Hepatocyte (in vitro differentiated cells): ENCODE measurements around the gene MYBPH. TPM values are rescaled to one million over a fixed set of nuclear protein-coding genes. Genes with fewer than 3 reads are reported as not detected.

ENCODE experiments used
- DNase-seq: peaks from one replicate; pipeline ENCODE4 v3.0.0-alpha.2; 2016; ENCODE audit warnings: low spot score
- H2AFZ ChIP-seq: fragments of 200-600 bp; sonication (generic); 2 replicates; pipeline ENCODE4 v1.6.0; 2016; ENCODE audit warnings: antibody characterized with exemption, mild to moderate bottlenecking
- H3K27ac ChIP-seq: fragments of 200-600 bp; sonication (generic); 2 replicates; pipeline ENCODE4 v1.5.1; 2016; ENCODE audit warnings: mild to moderate bottlenecking
- H3K27me3 ChIP-seq: fragments of 200-600 bp; sonication (generic); 2 replicates; pipeline ENCODE4 v1.6.1; 2016
- H3K36me3 ChIP-seq: fragments of 200-600 bp; sonication (generic); replicated peaks from 2 replicates; pipeline ENCODE4 v1.5.1; 2016; ENCODE audit warnings: low read depth; ENCODE audit not compliant: insufficient read depth
- H3K4me1 ChIP-seq: fragments of 200-600 bp; sonication (generic); 2 replicates; pipeline ENCODE4 v1.5.1; 2016; ENCODE audit warnings: mild to moderate bottlenecking, moderate library complexity; ENCODE audit not compliant: insufficient read depth
- H3K4me2 ChIP-seq: fragments of 200-600 bp; sonication (generic); 2 replicates; pipeline ENCODE4 v1.6.0; 2016
- H3K4me3 ChIP-seq: fragments of 200-600 bp; sonication (generic); 2 replicates; pipeline ENCODE4 v1.5.1; 2016; ENCODE audit warnings: mild to moderate bottlenecking
- H3K79me2 ChIP-seq: fragments of 200-600 bp; sonication (generic); 2 replicates; pipeline ENCODE4 v1.6.0; 2017; ENCODE audit warnings: mild to moderate bottlenecking
- H3K9me2 ChIP-seq: fragments of 200-600 bp; sonication (generic); replicated peaks from 2 replicates; pipeline ENCODE4 v1.6.0; 2017; ENCODE audit warnings: mild to moderate bottlenecking; ENCODE audit not compliant: insufficient read depth
- H3K9me3 ChIP-seq: fragments of 200-600 bp; sonication (generic); 2 replicates; pipeline ENCODE4 v1.5.1; 2016; ENCODE audit warnings: low read depth, mild to moderate bottlenecking
- H4K20me1 ChIP-seq: fragments of 200-600 bp; sonication (generic); 2 replicates; pipeline ENCODE4 v1.6.0; 2016; ENCODE audit warnings: mild to moderate bottlenecking; ENCODE audit not compliant: insufficient read depth, poor library complexity, severe bottlenecking
- CTCF ChIP-seq: fragments of 200-600 bp; sonication (generic); IDR thresholded peaks from 2 replicates; pipeline ENCODE4 v1.5.1; 2016; ENCODE audit warnings: antibody characterized with exemption, mild to moderate bottlenecking; ENCODE audit not compliant: poor library complexity
- EZH2 ChIP-seq: fragments of 200-600 bp; sonication (generic); IDR thresholded peaks from 2 replicates; pipeline ENCODE4 v1.6.1; 2016; ENCODE audit warnings: antibody characterized with exemption, mild to moderate bottlenecking, borderline replicate concordance
- EZH2phosphoT487 ChIP-seq: fragments of 200-600 bp; sonication (generic); IDR thresholded peaks from one replicate; pipeline ENCODE4 v1.6.1; 2018; ENCODE audit warnings: antibody characterized with exemption, mild to moderate bottlenecking, low read depth, moderate library complexity; ENCODE audit not compliant: unreplicated experiment, severe bottlenecking
- WGBS: methylation state at CpG from one replicate; pipeline ENCODE4 v1.1.6; 2016; ENCODE audit warnings: low lambda C conversion rate; ENCODE audit errors: missing lambda C conversion rate; 5-methylcytosine and 5-hydroxymethylcytosine counted together
- polyA plus RNA-seq: library from polyadenylated mRNA; unstranded; fragments of >200 nt; fragmentation: Nextera tagmentation; extraction: Ambion mirVana; gene quantifications from 2 replicates; pipeline ENCODE4 v1.2.1, GENCODE V29; 2016
- total RNA-seq: library from RNA; depleted of rRNA; stranded (reverse); fragments of >200 nt; gene quantifications from 2 replicates; pipeline ENCODE4 v1.2.3, GENCODE V29; 2014

The MYBPH gene
- total and polyA plus RNA-seq, 2 experiments from 2014 or later, result 0.70 TPM; not detected in 1

GRCh38 chr1:203150511-203151297 lies 24.9 kb downstream of the MYBPH start:
- TF ChIP-seq EZH2phosphoT487, result no peak
- TF ChIP-seq EZH2, result no peak
- TF ChIP-seq CTCF, result no peak
- WGBS, result 82% methylated on average over 9 of the region's 9 CpGs
- H3K4me3 ChIP-seq, result no peak overlapping the region
- H3K36me3 ChIP-seq, result no peaks in the 10 kb centered on the region
- H3K4me2 ChIP-seq, result no peak overlapping the region
- no peaks in the 10 kb centered on the region for H3K27me3 ChIP-seq
- H3K79me2 ChIP-seq, result no peaks in the 10 kb centered on the region
- no peaks in the 10 kb centered on the region for H4K20me1 ChIP-seq
- no peak overlapping the region for H3K27ac ChIP-seq
- no peaks in the 10 kb centered on the region for H3K9me2 ChIP-seq
- no peaks in the 10 kb centered on the region for H3K9me3 ChIP-seq
- no peak for DNase-seq
- no peak overlapping the region for H2AFZ ChIP-seq
- H3K4me1 ChIP-seq, result peaks cover 28% of the 10 kb centered on the region

- Histone ChIP-seq H3K4me1 (peaks cover 20% of the 10 kb centered on the region), H3K27me3 (no peaks in the 10 kb centered on the region), H3K36me3 (no peaks in the 10 kb centered on the region), H3K4me2 (no peak overlapping the region), H3K9me3 (no peaks in the 10 kb centered on the region), H3K79me2 (no peaks in the 10 kb centered on the region), H3K27ac (no peak overlapping the region), H3K9me2 (no peaks in the 10 kb centered on the region), H2AFZ (no peak overlapping the region), H3K4me3 (no peak overlapping the region), H4K20me1 (no peaks in the 10 kb centered on the region)
- no peak for TF ChIP-seq CTCF
- 66% methylated on average over 7 of the region's 7 CpGs for WGBS
- DNase-seq, result no peak
Measured at GRCh38 chr1:203149188-203149840, 26.3 kb downstream of the MYBPH start.

GRCh38 chr1:203148579-203148978 lies 27.0 kb downstream of the MYBPH start:
- H3K4me3 ChIP-seq, result no peak overlapping the region
- H3K4me1 ChIP-seq, result peaks cover 14% of the 10 kb centered on the region
- DNase-seq, result no peak
- 91% methylated on average over 12 of the region's 12 CpGs for WGBS
- H3K79me2 ChIP-seq, result no peaks in the 10 kb centered on the region
- no peaks in the 10 kb centered on the region for H3K27me3 ChIP-seq
- no peak overlapping the region for H2AFZ ChIP-seq
- H4K20me1 ChIP-seq, result no peaks in the 10 kb centered on the region
- H3K9me2 ChIP-seq, result no peaks in the 10 kb centered on the region
- H3K9me3 ChIP-seq, result no peaks in the 10 kb centered on the region
- no peaks in the 10 kb centered on the region for H3K36me3 ChIP-seq
- no peak overlapping the region for H3K4me2 ChIP-seq
- no peak overlapping the region for H3K27ac ChIP-seq
- no peak for TF ChIP-seq EZH2
- no peak for TF ChIP-seq CTCF
- TF ChIP-seq EZH2phosphoT487, result no peak
